Measurements from ENCODE around the gene RRP36. TPM values are rescaled to one million over a fixed set of nuclear protein-coding genes. Genes with fewer than 3 reads are reported as not detected.

The RRP36 gene
- total and polyA plus RNA-seq, 2 of the 8 experiments (the other 6 are each of a cell fraction or from before 2014, with no cell fraction given): 33.9 to 92.3 TPM

- no peak for TF ChIP-seq CHD1 (IDR thresholded peaks at IDR 0.05; ENCODE audit: low read depth, low read length)
- no peak for TF ChIP-seq TEAD4 (IDR thresholded peaks at IDR 0.05; ENCODE audit: low read depth, low read length)
- TF ChIP-seq CREB1 (IDR thresholded peaks at IDR 0.05): 0 out of 2 replicates have a peak, but pooled peaks have one; percentile 53
- no peak for TF ChIP-seq JUND (IDR thresholded peaks at IDR 0.05; ENCODE audit: low read length)
- TF ChIP-seq, protein P1, sequence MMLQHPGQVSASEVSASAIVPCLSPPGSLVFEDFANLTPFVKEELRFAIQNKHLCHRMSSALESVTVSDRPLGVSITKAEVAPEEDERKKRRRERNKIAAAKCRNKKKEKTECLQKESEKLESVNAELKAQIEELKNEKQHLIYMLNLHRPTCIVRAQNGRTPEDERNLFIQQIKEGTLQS (IDR thresholded peaks at IDR 0.05; ENCODE audit: insufficient read depth, low read depth, low read length): no peak
- TF ChIP-seq YY1 (IDR thresholded peaks at IDR 0.05; ENCODE audit: low read depth, low read length): peak; percentile 88
- TF ChIP-seq CBX5 (IDR thresholded peaks at IDR 0.05; ENCODE audit: low read depth, low read length): no peak
- peak; percentile 33; the same call in 1 of the 2 replicates for TF ChIP-seq PHF8 (conservative IDR thresholded peaks at IDR 0.05; ENCODE audit: low read depth, low read length)
- TF ChIP-seq ASH2L (IDR thresholded peaks at IDR 0.05; ENCODE audit: low read length): peak; percentile 69
- TF ChIP-seq E2F6 (IDR thresholded peaks at IDR 0.05): no peak
- TF ChIP-seq SIN3A (conservative IDR thresholded peaks at IDR 0.05 in 1 of 2, IDR thresholded peaks at IDR 0.05 in 1 of 2; ENCODE audit: low read depth in 1 of 2, low read length in 2 of 2): peak in 1 of 2 experiments; percentile 73; a peak in 2 of 4 replicates
- TF ChIP-seq POLR2A (IDR thresholded peaks at IDR 0.05; ENCODE audit: control extremely low read depth in 1 of 2, low read depth in 2 of 2, low read length in 2 of 2): peak in 1 of 2 experiments; percentile 42; a peak in 1 of 3 replicates
- TF ChIP-seq, protein P2, sequence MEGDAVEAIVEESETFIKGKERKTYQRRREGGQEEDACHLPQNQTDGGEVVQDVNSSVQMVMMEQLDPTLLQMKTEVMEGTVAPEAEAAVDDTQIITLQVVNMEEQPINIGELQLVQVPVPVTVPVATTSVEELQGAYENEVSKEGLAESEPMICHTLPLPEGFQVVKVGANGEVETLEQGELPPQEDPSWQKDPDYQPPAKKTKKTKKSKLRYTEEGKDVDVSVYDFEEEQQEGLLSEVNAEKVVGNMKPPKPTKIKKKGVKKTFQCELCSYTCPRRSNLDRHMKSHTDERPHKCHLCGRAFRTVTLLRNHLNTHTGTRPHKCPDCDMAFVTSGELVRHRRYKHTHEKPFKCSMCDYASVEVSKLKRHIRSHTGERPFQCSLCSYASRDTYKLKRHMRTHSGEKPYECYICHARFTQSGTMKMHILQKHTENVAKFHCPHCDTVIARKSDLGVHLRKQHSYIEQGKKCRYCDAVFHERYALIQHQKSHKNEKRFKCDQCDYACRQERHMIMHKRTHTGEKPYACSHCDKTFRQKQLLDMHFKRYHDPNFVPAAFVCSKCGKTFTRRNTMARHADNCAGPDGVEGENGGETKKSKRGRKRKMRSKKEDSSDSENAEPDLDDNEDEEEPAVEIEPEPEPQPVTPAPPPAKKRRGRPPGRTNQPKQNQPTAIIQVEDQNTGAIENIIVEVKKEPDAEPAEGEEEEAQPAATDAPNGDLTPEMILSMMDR (IDR thresholded peaks at IDR 0.05; ENCODE audit: control extremely low read depth in 1 of 3, insufficient read depth in 1 of 3, low read depth in 1 of 3, low read length in 3 of 3): no peak
- TF ChIP-seq GABPA (IDR thresholded peaks at IDR 0.05; ENCODE audit: borderline replicate concordance, insufficient read depth, low read length): peak; percentile 87
These were observed at the start of gene RRP36 (continued) for GRCh38 chr6:43021270-43022047.
